Sciatic nerve (tissue), 2 donors: ENCODE measurements around the gene ABLIM1. TPM values are rescaled to one million over a fixed set of nuclear protein-coding genes. Genes with fewer than 3 reads are reported as not detected.

Source experiments
- ATAC-seq: fragments of 200-7000 bp; cut with Tn5 transposase; one replicate; pipeline ENCODE4 v1.9.1; 2020; ENCODE audit warnings: mild to moderate bottlenecking, moderate library complexity
- DNase-seq: peaks from one replicate; pipeline ENCODE4 v3.0.0-alpha.2; 2020; ENCODE audit warnings: low spot score
- intact Hi-C: fragments of 100-400 bp; cut with DNase I; formaldehyde crosslinking; loops from one replicate; pipeline ENCODE4 v1.14.2; 2022
- total RNA-seq: library from RNA; stranded (reverse); fragmentation: NEBNext Ultra II Directional; extraction: Animal tissue kit (Norgen Biotek cat#: 25700); gene quantifications from one replicate; pipeline ENCODE4 v1.2.1, GENCODE V29; 2021
- donor health status: DM: no; HTN: no; CAD: no.
- donor health status: DM: no; HTN: no; CAD: no.

ABLIM1 gene
- total RNA-seq, 1 donor from 2014 or later: 140 TPM

DNA sequence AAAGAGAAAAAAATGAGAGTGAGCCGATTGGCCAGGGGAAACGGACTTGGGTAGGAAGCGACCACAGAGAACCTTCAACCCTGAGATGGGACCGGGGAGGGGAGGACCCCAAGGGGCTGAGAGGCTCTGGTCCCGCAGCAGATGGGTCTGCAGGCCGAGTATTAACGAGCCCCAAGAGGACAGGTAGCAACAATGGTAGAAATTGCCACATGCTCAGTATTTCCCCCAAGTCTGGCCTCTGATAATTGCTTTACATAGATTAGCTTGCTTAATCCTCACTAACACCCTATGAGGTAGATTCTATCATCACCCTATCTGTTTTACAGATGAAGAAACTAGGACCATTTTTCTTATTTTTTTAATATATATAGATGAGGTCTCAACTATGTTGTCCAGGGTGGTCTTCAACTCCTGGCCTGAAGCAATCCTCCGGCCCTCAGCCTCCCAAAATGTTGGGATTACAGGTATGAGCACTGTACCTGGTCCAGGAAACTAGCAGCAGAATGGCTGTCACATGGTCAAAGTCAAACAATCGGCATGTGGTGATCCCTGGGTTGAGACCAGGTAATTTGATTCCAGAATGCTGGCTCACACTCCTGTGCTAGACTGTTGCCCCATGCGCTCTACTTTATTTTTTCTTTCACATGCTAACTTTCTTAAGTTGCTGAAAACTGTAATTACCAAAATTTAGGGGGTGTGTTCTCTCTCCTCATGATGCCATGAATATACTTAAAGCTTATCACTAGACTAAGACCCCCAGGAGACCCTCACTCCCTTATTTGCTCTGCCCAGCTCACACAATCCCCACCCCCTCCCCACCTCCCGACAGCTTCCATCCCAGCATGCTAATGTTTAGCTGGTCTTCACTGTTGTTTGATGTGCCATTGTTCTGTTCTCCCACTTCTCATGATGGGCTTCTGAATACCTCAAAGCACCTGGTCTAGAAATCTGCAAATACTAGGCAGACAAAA is 185.9 kb downstream of the ABLIM1 start:
- intact Hi-C loops: loop anchor here (10.0 kb wide), 1 partner anchor 73 kb away; no protein-coding TSS in a partner anchor
- ATAC-seq: no peak

DNA sequence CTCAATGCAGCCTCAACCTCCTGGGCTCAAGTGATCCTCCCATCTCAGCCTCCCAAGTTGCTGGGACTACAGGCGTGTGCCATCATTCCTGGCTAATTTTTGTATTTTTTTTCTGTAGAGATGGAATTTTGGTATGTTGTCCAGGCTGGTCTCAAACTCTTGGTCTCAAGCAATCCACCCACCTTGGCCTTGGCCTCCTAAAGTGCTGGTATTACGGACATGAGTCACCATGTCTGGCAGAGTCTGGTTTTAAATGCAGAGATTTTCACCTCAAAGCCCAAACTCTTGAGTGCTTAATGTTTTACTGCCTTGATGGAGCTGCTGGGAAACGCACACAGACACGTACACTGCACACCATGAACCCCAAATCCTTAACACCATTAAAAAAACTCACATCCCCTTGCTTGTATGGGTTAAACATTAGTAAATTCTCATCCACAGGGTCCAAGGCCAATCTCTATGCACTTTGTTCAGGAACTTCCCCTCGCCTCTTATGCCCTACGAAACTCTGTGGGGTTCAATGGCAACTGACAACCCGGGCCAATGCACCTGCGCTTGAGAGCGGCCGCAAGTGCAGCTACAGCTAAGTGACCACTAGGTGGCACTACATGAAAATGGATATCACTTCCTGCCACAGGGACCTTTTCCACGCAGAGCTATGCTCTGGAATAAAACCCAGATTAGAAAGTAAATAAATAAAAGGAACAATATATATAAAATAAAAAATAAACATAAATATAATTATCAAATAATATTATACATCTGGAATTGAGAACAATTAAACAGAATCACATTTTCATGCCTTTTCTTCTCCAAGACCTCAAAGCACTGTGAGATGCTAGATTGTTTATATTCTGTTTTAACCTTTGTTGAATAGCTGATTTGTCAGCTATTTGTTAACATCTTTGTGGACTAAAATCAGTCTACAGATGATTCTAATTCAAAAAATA is 186.8 kb downstream of the ABLIM1 start:
- ATAC-seq (peak; percentile 90), DNase-seq (peak; percentile 78)
- intact Hi-C loops: loop anchor here (10.0 kb wide), 1 partner anchor 74 kb away; no protein-coding TSS in a partner anchor

More for the DNA sequence above, 185.9 kb downstream of the ABLIM1 start:
- no peak for DNase-seq

DNA sequence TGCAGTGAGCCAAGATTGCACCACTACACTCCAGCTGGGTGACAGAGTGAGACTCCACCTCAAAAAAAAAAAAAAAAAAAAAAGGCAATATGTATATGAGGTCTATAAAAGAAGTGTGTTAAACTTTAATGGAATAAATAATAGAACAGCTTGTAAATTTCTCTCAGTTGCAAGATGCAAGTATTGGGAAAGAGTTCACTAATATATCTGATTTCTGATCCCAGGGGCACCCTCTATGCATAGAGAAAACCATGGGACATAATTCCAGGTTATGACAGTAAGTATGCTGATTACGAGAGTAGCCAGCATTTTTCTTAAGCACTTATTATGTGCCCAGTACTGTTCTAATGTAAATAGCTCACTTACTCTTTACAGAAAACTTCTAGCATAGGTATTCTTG is 187.7 kb downstream of the ABLIM1 start:
- intact Hi-C loops: loop anchor here (10.0 kb wide), 1 partner anchor 74 kb away; no protein-coding TSS in a partner anchor
- DNase-seq: no peak

DNA sequence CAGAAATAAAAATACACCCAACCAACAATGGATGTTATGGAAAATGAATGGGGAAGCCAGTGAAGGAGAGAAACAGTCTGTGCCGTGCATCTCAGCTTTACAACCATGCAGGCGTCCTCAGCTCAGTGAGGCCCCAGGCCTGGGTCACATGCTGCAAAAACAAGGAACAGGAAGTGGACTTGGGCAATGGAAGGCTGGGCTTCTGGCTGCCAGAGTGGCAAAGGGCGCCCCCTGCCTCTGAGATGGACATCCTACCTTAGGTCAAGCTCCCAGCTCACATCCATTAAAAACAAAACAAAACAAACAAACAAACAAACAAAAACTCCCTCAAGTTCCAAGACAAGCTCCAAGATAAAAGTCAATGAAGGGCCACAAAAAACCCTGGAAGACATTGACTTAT is 199.1 kb downstream of the ABLIM1 start:
- DNase-seq (no peak), ATAC-seq (peak; percentile 64)
- intact Hi-C loops: no loop called here

More for the DNA sequence above, 187.7 kb downstream of the ABLIM1 start:
- no peak for ATAC-seq

DNA sequence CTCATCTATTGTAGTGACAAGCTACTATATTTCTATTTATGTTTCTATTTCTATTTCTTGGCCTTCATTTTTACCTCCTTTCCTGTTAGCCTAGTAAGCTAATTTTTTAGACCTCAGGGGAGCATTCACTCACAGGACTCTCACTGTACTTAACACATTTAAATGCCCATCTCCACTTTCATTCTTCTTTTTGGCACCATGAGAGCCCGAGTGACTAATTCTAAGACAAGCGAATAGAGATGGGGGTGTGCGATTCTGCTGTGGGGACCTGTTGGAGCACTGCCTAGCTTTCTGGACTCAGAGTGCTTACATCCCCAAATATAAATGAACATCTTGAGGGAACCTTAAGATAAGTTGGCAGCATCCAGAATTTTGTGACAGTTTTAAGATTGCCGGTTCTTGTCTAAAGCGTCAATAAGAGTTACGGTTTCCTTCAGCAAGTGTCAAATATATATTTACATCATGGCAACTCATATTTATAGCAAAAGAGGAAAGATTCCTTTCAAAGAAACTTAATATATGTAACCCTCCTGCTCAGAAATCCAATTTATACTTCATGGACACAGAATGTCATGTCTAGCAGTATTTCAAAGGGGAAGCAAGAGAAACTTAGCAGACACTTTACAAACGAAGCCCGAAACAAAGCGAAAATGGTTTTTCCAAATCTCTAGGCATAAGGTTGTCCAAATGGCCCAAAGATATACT is 199.7 kb downstream of the ABLIM1 start:
- ATAC-seq: no peak
- intact Hi-C loops: no loop called here

DNA sequence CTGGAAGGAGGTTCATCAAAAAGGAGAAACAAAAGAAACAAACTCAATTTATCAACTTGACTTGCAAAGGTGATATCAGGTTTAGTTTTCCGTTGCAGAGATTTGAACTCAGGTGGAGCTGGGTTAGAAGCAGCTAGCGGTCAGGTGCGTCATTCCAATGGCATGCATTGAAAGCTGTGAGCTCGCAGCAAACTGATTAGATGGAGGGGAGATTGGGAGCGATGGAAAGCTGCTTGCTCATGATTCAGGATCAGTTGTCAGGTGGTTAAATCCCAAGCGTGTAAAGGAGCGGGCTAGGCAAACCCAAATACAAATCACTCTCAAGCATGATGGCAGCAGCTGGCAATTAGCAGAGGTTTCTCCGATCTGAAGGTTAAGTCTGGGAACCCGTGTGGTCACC is 204.5 kb downstream of the ABLIM1 start:
- DNase-seq (no peak), ATAC-seq (no peak)
- intact Hi-C loops: no loop called here

More for the DNA sequence above, 199.7 kb downstream of the ABLIM1 start:
- DNase-seq: no peak

DNA sequence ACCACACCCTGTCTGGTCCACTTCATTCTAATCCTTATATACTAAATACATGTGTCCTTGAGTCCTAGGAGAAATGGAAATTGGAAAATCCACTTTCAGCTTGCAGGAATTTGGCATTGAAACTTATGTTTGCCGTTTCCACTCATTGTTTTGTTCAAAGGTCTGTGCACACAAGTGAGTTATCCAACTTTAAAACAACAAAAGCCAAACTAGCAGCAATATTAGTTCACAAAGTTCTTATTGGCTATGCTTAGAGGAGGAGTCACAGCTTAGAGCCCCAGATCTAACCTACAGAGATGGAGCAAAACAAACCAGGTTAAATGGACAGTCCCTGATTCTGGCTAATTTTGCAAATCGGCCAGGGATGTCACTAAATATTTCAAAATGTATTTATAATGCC is 209.2 kb downstream of the ABLIM1 start:
- DNase-seq: no peak
- no peak for ATAC-seq
- intact Hi-C loops: no loop called here

DNA sequence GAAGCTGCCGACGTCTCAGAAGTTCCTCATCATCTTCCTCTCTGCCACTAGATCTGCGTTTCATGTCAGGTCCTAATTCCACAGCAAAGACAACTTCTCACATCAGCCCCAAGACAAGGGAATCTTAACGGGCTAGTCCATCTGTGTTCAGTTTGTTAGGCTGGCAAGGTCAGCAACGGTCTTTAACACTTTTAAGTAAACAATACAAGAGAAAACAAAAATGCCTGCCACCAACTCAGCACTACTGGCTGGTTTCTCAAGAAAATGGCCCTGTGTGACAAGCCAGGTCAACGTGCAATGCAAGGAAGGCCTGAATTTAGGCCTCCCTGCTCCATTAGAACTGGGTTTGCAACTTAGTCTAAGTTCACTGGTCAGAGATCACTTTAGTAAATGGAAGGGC is 212.7 kb downstream of the ABLIM1 start:
- intact Hi-C loops: no loop called here
- DNase-seq (no peak), ATAC-seq (no peak)

DNA sequence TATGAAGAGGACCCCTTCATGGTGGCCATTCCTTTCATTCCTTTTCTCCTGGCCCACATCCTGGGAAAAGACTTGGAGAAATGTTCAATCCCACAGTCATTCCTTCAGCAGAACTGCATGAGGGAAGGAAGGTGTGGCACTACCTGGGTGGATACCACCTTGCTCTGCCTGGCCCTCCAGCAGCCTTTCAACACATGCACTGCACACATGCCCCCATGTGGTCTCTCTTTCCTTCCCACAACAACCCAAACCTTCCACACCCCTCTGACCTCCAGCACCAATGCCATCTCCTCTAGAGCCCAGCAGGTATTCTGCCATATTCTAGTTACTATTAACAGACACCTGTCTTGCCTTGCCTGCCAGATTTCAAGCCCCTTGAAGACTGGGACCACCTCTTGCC is 213.3 kb downstream of the ABLIM1 start:
- intact Hi-C loops: no loop called here
- ATAC-seq (no peak), DNase-seq (no peak)

DNA sequence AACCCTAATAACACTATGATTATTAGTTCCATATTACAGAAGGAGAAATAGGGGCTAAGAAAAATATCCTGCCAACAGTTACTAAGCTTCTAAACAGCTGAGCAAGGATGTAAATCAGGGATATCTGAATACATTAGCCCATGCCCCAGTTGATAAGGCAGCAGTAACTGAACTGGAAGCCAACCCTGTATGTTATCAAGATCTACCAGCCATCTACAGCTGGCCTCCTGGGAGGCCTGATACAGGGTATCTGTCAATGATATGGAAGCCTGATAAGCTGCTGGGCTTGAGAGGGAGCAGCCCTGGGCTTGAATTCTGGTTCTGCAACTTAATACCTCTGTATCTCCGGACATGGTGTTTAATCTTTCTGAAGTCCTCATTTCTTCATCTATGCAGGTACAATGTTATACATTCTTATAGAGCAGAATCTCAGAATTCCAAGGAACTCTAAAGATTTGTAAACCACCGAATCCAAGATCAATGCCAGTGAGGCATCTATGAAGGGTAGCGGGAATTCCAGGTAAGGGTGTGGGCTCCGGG is 215.9 kb downstream of the ABLIM1 start:
- intact Hi-C loops: no loop called here
- no peak for DNase-seq
- no peak for ATAC-seq

DNA sequence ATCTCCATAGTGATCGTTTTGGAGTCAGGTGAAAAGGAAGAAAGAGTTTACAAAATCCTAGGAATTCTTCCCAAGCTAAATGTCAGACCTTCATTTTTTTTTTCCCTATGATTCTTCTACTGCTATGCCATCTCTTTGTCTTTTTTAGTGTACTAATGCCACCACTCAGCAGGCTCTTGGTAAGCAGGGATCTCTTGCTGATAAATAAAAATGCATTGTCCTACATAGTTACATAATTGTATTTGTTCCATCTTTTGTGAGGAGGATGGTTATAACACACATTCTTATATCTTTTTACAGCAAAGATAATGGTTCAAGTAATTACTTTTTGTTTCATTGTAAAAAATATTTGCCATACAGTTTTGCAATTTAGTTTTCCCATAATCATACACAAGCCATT is 217.0 kb downstream of the ABLIM1 start:
- intact Hi-C loops: no loop called here
- DNase-seq (no peak), ATAC-seq (no peak)

DNA sequence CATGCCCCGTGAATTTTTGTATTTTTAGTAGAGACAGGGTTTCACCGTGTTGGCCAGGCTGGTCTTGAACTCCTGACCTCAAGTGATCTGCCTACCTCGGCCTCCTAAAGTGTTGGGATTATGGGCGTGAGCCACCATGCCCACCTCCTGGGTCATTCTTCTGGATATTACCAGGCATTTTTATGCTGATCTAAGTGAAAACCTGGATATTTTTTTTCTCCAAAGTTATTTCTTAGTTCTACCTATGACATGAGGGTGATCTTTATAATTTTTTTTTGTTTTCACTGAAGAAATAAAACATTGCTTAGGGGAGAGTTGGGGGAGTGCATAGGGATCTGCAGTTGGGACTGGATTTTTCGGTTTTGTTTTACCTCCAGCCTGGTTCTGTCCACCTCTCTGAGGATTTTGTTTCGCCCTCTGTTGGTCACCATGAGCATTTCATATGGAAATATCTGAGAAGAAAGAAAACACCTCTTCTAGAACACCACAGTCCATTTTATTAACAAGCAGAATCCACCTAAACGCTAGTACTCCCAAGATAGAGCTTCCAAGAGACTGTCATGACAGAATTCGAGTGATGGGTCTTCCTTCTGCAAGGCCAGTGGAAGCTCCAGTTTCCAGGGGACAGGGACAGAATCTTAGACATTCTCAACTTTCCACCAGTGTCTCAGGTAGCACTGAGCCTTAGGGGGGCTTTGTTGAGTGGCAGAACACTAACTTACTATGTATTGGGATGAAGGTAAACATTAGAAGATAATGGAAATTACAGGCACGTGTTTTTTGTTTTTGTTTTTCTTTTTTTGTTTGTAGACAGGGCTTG is 220.4 kb downstream of the ABLIM1 start:
- DNase-seq: no peak
- no peak for ATAC-seq
- intact Hi-C loops: loop anchor here (10.0 kb wide), 1 partner anchor 133 kb away; no protein-coding TSS in a partner anchor

DNA sequence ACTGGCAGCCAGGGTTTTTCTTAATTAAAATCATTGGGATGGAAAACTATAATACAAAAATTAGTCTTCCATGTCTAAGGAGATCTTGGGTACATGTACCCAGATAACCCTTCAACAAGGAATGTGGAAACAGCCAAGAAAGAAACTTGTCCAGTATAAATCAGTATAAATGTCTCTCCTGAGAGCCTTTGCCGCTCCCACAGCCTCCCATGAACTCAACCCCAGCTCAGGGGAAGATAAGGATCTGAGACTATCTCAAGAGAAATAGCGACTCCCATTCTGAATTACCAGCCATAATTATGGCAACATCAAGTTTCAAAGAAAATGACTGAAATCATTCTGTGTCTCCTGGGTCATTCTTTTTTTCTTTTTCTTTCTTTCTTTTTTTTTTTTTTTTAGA is 221.1 kb downstream of the ABLIM1 start:
- DNase-seq (no peak), ATAC-seq (no peak)
- intact Hi-C loops: loop anchor here (10.0 kb wide), 1 partner anchor 132 kb away; no protein-coding TSS in a partner anchor

DNA sequence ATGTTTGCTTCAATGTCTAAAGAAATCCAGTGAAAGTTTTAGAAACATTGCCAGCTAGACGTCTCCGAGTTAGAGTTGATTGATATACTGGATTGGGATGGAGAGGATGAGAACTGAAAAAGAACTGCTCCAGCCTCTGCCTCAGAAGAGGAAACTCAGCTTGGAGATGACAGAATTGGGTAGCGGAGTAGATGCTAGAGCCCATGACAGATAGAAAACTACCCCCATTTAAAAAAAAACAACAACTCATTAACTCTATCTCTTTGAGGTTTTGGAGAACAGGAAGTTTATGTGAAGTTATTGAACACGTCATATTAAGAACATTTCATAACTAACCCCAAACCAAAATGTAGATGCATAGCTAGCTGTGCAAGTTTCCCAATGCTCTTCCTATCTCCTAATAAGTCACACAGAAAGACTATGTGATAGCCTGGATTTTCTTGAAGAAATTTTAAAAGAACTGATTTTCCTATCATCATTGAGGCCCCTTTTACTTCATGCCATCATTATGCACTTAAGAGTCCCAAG is 225.4 kb downstream of the ABLIM1 start:
- intact Hi-C loops: loop anchor here (10.0 kb wide), 1 partner anchor 128 kb away; no protein-coding TSS in a partner anchor
- ATAC-seq (no peak), DNase-seq (no peak)

DNA sequence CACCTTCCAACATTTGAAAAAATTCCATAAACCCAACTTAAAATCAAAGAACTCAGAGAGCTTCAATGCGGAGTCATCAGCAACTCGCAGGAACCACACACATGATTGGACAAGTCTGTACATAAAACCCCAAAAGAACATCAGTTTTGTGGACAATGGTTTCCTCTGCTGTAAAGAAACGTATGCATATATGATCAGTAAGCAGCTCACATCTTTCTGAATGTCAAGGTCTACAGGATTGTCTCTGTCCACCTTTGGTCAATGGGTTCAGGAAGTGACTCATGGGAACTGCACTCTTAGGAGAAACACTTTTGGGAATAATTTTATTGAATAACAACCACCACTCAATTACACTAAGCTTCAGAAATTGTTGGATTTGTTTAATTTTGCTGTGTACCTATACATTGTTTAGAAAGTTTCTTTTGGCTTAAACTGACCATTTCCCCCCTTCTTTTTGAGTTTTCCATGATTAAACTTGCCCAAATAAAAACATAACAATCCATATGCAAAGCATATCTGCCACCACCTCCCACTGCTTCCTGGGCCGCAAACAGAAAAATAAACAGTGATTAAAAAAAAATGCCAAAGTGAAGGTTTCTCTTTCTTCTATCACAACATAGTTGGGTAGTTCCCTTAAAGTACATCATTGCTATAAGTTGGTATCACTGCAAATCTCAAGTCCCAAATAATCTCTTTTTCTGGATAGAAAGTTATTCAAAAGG is 226.5 kb downstream of the ABLIM1 start:
- intact Hi-C loops: loop anchor here (10.0 kb wide), 1 partner anchor 127 kb away; no protein-coding TSS in a partner anchor
- DNase-seq (no peak), ATAC-seq (no peak)

DNA sequence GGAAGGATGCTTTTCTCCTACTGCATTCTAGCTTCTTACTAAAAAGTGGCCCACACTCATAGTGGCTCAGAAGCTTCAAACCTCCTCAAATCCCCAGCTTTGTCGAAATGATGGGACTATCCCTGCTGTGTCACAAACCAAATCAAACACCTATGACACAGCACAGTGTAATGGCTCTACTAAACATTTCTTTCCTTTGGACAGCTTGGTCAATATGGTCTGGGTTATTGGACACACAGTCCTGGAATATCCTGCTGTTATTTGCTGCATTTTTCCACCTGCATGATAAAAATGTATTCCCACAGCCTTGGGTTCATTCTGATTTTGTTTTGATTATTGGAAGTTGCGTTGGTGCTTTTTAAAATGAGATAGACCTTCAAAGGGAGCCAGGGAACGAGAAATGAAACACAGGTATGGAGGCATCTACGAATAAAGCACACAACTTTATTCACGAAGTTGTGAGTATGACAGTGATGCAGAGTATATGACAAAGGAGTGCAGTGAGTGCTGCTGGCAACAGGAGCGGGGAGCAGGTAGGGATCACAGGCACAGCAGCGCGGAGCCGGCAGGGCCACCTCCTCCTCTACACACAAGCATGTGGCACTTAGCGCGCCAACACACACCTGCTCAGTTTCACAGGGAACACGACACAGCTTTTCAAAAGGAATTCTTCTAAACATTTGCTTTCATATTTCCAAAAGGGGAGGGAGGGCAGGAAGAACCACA is 227.2 kb downstream of the ABLIM1 start:
- intact Hi-C loops: loop anchor here (10.0 kb wide), 1 partner anchor 126 kb away; no protein-coding TSS in a partner anchor
- no peak for DNase-seq
- ATAC-seq: no peak
